ENCODE measurements around the gene NR1D1. TPM values are rescaled to one million over a fixed set of nuclear protein-coding genes. Genes with fewer than 3 reads are reported as not detected.
A peak's percentile ranks its signal among the peaks of the same experiment; 100 is the strongest.

NR1D1 gene
- total RNA-seq, 1 donor from 2014 or later: under 0.01 TPM

DNA sequence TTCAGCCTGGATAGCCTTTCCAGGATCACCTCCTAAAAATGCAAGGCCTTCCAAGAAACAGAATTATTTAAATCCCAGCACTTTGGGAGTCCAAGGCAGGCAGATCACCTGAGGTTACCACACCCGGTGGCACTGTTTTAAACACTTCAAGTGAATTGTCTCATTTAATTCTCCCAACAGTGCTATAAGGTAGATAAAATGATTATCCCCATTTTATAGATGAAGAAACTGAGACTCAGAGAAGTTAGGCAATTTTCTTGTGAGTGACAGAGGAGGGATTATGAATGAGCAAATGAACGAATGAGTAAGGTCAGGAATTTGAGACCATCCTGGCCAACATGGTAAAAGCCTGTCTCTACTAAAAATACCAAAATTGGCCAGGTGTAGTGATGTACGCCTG lies 20.8 kb downstream of the NR1D1 start:
- DNase-seq (ENCODE audit: low spot score in 2 of 2): no peak
- FAIRE-seq: no peak

DNA sequence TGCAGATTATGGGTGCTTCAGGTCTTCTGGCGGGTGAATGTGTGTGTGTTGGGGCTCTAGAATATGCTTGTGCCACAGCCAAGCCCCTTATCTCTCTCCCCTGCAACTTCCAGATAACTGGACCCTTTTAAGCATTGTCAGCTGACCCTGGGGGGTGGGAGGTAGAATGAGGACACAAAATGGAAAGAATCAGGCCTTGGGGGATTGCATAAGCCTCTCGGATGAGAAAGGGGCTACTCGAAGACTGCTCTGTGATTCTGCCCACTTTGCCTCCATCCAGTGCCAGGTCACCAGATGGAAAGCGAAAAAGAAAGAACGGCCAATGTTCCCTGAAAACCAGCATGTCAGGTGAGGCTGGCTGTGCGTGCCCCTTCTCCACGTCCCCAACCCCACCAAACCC lies 23.8 kb downstream of the NR1D1 start:
- DNase-seq (ENCODE audit: low spot score in 2 of 2) (no peak), FAIRE-seq (no peak)

DNA sequence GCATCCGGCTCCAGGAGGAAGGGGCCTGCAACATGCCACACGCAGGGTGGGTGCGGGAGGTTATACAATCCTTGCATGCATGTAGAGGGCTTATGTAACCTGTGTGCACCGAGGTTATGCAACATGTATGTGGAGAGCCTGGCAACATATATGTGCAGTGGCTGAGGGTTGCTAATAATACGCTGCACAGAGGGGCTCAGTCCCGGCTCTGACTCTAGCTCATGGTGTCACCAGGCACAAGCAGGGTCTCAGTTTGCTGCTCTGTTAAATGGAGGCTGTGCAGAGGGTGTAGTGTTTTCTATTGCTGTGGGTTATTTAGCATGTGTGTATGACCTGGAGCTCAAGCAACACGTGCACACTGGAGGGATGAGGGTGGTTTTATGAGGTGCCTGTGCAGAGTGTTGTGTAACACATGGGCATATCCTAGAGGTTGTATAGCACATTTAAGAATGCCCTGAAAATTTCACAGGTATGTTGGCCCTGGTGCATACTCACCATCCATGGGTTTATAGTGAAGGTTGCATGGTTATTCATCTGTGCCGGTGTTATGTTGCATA lies 24.4 kb downstream of the NR1D1 start:
- FAIRE-seq (no peak), DNase-seq (ENCODE audit: low spot score in 2 of 2) (no peak)

DNA sequence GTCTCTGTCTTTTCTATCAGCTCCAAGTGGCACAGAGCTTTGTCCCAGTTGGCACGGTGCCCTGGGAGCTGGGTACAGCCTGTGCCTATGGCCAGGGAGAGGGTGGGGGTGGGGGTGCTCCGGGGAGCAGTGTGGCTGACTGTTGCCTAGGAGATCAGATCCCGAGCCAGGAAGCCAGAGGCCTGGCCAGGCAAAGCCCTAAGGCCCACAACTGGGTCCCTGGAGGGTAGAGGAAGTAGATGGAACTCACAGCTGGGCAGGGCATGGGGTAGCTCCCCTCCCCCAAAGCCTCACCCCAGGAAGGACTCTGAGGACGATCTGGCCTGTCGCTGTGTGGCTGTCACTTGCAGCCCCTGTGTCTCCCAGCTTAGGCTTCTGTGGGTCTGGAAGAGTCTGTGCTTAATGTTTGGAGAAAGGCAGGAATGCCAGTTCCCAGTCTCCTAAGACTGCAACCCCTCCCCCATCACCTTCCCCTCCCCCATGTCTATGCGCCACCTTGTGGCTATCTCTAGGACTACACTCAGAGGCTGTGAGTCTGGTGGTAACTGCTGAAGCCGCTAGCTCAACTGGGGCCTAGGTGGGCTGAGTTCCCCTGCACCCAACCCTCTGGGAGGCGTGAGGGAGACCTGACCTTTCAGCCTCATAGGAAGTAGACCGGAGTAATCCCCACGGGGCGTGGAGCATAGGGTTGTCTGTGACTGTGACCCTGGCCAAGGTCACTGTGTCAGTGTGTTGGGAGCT lies 25.0 kb downstream of the NR1D1 start:
- FAIRE-seq (no peak), DNase-seq (ENCODE audit: low spot score in 2 of 2) (peak in 1 of 2 donors; percentile 54)

DNA sequence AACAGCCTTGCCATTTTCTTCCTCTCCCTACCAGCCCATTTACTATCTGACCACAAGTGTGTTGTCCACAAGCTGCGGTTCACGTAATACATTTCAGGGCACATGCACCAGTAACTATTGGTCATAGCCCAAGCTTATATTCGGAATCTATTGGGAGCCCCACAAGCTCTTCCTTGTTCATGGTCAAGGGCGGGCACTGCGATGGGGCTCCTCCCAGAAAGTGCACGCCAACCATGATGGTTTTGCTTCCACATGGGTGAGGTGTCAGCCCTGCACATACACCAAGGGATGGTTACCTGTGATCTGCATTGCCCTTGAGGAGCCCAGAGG lies 25.6 kb downstream of the NR1D1 start:
- no peak for DNase-seq (ENCODE audit: low spot score in 2 of 2)
- no peak for FAIRE-seq

DNA sequence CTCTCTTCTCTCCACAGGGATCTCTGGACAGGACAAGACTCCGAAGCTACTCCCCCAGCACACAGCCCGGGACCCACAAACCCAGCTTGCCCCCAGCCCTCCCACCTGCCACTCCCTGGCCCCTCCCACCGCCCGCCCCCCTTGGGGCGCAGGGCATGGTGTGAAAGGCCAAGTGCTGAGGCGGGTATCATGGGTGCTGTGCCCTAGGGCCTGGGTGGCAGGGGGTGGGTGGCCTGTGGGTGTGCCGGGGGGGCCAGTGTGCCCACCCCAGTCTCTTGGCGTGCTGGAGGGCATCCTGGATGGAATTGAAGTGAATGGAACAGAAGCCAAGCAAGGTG lies 26.2 kb downstream of the NR1D1 start:
- no peak for DNase-seq (ENCODE audit: low spot score in 2 of 2)
- no peak for FAIRE-seq

DNA sequence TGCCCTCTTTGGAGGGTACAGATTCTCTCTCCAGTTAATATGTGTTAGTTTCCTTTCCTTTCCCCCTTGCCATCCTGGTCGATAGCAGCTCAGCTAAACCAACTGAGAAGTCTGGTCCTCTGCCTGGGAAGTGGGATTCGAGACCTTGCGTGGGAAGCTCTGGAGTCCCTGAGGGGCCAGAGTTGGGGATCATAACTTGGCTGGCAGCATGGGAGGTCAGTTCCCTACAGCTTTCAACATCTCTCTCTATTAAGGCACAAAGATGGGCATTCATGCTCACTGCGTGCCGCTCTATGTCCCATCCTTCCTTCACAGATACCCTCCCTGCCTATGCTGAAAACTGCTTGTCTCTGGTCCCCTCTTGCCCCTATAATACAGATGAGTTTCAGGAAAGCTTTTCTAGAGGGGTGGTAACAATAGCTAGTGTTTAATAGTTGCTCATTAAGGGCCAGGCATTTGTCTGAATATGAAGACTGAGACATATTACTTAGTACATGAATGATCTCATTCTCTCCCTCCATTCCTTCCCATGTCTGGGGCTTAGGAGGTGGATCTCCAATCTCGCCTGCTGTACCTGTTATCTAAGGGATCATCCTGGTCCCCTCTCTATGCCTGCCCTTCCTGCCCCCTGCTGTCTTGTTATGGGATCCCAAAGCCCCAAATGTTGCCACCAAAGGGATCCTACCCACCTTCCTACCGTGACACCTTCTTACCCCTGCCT lies 26.8 kb downstream of the NR1D1 start:
- DNase-seq (ENCODE audit: low spot score in 2 of 2) (no peak), FAIRE-seq (no peak)

DNA sequence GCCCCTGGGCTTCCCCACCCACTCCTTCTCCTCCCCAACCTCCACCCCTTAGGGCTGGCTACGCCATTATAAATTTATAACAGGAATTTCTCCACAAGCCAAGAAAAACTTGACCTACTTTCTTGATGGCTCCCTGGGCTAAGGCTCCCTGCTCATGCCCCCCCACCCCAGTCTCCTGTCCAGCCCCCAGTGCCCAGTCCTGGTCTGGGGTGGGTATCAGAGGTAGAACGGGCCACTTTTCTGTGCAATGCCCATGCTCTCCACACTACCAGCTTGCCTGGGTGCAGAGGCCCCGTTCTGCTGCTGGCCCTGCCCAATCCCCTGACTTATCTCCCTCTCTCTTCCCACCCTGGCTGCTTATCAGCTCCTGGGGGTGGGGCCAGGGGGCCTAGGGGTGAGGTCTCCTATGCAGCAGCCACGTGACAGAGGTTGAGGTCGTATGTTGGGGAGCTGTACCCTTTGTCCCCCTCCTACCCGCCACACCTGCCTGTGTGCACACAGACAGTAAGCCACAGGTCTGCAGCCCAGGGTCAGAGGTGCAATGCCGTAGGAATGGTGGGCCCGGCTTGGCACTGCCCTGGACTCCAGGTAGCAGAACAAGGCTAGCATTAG lies 27.5 kb downstream of the NR1D1 start:
- DNase-seq (ENCODE audit: low spot score in 2 of 2) (no peak), FAIRE-seq (no peak)

DNA sequence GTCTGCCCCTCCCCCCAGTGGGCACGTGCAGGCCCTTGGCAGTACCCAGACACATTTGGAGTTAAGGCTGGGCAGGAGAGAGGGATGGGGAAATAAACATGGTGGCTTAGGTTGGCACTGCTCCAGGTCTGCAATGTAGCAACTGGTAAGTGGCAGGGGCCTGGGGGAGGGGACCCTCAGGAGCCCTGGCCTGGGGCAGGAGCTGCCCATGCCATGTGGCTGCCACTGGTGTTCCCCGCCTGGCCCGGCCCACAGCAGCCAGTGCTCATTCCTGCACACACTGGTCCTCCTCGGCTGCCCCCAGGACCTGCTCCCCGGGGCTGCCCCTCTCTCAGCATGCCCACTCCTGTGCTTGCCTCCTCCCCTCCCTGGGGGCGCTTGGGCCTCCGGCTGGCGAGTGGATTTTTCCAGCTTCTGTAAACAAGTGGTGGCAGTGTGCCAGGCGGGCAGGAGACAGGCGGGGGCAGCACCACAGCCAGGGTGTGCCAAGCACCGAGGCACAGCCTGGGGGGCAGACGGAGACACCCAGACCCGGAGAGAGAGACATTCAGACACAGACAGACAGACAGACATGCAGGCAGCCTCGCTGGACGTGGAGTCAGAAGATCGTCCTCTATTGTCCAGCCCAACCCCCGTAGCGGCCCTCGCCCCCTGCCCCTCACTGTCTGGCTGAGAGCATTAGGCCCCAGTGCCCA lies 28.2 kb downstream of the NR1D1 start:
- FAIRE-seq (no peak), DNase-seq (ENCODE audit: low spot score in 2 of 2) (peak in 1 of 2 donors; percentile 52)

DNA sequence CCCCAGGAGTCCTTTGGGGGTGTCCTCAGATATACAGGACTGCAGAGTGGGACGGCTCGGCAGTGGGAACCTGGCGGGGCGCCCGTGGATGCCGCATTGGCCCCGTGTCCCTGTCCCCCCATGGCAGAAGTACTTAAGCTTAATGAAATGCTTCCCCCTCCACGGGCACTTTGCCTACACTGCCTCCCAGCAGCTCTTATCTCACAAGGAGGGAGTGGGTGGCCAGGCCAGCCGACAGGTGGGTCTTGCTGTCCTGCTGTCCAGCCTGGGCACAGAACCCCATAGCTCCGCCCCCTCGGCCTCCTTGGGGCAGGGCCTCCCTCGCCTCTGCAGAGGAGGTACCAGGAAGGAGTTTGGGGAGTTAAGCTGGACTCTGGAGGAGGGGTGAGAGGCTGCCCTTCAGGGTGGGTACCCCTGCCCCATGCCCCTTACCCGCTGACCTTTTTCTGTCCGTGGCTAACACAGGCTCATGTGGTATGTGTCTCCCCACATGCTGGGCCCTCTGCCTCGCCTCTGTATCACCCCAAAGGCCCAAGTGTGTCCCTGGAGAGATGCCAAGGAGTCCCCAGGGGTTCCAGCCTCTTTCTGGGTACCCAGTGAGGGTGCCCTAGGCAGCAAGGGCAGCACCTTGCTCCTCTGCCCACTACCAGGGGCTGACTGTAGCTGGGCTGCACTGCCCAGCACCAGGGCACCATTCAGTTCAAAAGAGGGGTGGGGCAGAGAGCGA lies 28.9 kb downstream of the NR1D1 start:
- FAIRE-seq (no peak), DNase-seq (ENCODE audit: low spot score in 2 of 2) (no peak)

DNA sequence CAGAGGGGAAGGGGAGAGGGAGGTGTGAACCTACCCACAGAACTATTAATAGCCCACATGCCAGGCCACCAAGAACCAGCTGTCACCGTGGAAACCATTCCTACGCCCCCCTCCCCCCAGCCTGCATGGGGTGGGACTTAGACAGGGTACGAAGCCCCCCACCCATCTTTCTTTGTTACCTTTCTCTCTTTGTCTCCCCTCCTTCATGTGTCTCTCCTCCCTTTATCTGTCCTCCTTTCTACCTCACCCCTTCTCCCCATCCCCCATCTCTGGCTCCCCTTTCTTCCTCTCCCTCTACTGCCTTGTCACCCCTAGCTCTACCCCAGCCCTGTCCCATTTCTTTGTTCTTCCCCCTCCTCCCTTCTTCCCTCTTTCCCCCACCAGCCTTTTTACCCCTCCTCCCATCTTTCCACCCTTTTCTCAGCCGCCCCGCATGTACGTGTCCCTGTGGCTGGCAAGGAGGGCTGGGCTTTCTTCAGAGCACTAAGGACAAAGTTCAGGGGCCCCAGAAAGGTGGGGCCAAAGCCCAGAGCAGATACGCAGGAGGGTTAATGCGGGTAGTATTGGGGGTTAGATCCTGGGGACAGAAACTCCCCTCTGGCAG lies 29.6 kb downstream of the NR1D1 start:
- FAIRE-seq (no peak), DNase-seq (ENCODE audit: low spot score in 2 of 2) (no peak)

DNA sequence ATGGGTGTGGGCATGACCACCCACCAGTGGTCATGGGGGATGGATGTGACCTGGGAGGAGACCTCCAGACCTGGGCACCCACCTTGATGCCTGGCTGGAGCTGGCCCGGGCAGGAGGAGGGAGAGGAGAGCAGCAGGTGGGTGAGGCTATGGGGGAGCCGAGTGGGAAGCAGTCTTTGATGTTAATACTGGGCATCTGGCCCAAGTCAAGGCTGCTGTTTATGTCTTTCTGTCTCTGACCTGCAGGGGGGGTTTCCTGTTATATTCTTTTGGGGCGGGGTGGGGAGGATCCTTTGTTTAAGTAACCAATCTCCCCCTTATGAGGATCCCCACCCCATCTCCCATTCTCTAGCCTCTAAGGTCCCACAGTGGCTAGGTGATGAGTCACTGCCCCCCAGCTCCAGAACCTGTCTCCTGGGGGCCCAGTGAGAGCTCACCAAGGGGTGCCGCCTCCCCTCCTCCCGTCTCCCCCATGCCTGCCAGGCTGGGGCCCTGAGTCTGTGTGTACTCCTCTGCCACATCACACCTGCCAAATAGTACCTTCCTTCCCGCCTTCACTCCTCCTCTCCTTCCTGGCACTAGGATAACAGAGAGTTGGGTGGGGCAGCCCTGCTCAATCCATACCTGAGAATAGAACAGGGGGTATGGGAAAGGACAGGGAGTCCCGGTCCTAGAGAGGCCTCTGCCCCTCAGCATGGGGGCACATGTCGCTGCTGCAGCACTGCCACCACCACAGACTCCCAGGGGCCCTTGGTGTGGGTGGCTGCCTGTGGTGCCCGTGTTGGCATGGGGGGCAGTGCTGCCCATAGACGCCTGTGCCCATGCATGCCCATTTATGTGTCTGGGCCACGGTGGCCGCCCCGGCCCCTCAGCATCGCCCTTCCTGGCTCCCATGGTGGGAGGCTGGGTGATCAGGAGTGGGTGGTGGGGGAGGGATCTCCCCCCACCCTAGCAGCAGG lies 30.4 kb downstream of the NR1D1 start:
- DNase-seq (ENCODE audit: low spot score in 2 of 2) (no peak), FAIRE-seq (no peak)

DNA sequence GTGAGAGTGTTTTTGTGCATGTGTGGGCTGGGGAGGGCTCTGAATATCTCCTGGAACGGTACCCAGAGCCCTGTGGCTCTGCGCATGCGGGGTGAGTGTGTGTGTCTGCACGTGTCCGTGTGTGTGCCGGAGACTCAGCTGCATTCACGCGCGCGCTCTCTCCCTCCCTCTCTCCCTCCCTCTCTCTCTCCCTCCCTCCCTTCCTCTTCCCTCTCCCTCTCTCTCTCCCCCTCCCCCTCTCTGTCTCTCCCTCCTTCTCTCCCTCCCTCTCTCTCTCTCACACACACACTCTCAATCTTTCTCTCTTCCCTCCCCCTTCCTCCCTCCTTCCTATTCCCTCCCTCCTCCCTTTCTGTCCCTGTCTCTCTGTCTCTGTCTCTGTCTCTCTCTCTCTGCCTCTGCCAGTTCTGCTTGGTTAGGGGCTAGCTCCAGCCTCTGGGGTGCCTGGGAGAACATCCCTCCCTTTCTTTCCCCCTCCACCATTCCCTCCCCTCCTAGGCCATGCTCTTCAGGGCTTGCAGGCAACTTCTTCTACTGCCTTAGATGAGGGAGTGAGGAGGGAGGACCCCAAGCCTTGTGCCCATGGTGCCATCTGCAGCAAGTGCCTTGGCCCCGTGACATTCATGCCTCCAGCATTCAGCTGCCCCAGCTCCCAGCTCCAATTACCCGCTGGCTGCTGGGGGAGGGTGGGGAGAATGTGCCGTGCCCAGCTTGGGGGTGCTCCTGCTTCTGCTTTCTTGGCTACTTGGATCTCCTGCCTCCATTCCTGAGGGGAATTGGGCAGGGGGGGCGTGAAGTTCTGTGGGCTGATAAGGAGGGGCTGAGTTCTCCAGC lies 31.3 kb downstream of the NR1D1 start:
- DNase-seq (ENCODE audit: low spot score in 2 of 2) (no peak), FAIRE-seq (no peak)

DNA sequence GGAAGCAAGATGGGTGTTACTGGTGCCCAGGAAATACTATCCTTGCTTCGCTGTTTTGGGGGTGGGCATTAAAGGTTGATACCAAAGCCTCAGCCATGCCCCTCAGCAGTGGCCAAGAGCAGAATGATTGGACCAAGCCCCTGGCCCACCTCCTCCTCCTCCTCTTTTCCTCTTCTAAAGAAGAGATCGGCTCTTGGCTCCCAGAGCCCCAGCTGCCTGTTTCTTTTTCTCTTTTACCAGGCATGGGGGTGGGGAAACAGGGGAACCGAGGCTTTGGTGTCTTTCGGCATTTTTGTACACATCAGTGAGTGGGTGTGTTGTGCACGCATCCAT lies 31.8 kb downstream of the NR1D1 start:
- no peak for DNase-seq (ENCODE audit: low spot score in 2 of 2)
- no peak for FAIRE-seq

DNA sequence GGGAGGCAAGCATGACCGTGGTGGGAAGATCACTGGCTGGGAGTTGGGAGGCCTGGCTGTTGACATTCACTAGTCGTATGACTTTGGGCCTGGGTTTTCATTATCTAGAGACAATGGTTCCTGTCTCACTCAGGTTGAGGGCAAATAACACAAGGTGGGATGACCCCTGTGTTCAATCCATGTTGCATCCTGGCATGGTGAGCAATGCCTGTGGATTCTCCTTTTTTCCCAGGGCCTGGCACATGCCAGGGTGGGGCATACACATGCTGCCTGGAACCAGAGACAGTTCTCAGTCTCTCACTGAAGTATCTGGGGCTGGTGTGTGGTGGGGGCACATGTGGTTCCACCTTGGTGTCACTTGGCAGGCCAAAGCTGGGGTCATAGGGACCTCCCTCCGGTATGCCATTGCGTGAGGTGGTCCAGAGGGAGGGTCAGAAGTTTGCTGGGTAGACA lies 32.2 kb downstream of the NR1D1 start:
- DNase-seq (ENCODE audit: low spot score in 2 of 2) (no peak), FAIRE-seq (no peak)

DNA sequence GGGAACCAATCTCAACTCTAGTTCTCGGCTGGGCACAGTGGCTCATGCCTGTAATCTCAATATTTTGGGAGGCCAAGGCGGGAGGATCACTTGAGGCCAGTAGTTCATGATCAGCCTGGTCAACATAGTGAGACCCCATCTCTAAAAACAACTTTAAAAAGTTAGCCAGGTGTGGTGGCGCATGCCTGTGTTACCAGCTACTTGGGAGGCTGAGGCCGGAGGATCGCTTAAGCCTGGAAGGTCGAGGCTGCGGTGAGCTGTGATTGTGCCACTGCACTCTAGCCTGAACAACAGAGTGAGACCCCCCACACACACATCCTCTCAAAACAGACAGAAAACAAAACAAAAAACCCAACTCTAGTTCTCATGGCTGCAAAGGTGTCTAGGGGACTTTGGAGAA lies 32.7 kb downstream of the NR1D1 start:
- no peak for DNase-seq (ENCODE audit: low spot score in 2 of 2)
- FAIRE-seq: no peak

DNA sequence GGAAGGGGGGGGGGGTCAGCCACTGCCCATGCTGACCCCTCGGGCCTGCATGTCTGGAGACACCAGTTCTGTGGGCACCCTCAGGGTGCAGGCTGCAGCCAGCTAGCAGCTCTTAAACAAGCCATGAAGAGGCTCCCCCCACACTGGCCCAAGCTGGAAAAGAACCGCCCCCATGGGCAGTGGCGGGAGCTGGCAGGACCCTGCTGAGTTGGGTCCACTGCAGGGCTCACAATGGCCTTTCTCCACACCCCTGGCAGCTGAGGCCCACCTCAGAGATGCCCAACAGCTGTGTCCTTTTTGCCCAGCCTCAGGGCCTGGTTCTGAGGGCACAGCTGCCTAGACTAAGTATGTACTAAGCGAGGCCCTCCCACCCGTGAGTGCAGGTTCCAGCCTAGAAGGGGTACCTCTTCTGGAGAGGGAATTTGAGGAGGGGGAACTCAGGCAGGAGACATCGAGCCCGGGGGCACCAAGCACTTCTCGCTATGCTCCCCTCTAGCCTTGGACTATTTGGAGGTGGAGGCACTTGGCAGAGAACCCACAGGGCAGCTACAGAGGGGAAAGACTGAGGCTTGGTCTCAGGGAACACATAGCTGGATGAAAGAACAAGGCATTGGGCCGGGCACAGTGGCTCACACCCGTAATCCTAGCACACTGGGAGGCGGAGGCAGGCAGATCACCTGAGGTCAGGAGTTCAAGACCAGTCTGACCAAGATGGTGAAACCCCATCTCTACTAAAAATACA lies 34.4 kb downstream of the NR1D1 start:
- no peak for FAIRE-seq
- no peak for DNase-seq (ENCODE audit: low spot score in 2 of 2)
